ENCODE measurements around the gene ZNF576. TPM values are rescaled to one million over a fixed set of nuclear protein-coding genes. Genes with fewer than 3 reads are reported as not detected.
"Not testable (repeated sequence)": the region's sequence is repeated elsewhere in the genome, so short reads cannot be mapped to it uniquely, and the experiment has no call there.

The ZNF576 gene, protein sequence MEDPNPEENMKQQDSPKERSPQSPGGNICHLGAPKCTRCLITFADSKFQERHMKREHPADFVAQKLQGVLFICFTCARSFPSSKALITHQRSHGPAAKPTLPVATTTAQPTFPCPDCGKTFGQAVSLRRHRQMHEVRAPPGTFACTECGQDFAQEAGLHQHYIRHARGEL
- 3.9 TPM for total RNA-seq

- Histone ChIP-seq H3K9me3 (ENCODE audit: low read depth, low read length) (no peaks in the 10 kb centered on the region), H3K4me3 (ENCODE audit: low read length) (peak within 1 kb of the TSS; percentile 89), H3K4me1 (ENCODE audit: insufficient read depth, low read length) (peaks cover 43% of the 10 kb centered on the region)
These were observed at the start of gene ZNF576, which contains the start of gene IRGQ for GRCh38 chr19:43595999-43596841. TSS of gene ZNF576 (plus strand) at chr19:43596595. CDS start at chr19:43597109, 514 bp downstream. TSS of gene IRGQ (minus strand) at chr19:43596134. CDS start at chr19:43595338, 796 bp downstream.

DNA sequence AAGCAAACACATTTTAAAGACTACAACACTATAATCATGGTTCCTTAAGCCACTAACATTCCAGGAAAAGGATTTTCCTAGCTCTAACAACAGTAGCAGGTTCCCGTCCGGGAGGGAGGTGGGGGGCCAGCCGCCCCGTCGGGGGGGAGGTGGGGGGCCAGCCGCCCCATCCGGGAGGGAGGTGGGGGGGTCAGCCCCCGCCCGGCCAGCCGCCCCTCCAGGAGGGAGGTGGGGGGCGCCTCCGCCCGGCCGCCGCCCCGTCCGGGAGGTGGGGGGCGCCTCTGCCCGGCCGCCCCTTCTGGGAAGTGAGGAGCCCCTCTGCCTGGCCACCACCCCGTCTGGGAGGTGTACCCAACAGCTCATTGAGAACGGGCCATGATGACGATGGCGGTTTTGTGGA lies 48.5 kb upstream of the ZNF576 start:
- not testable (repeated sequence) for H3K9me3 ChIP-seq (ENCODE audit: low read depth, low read length); H3K4me1 ChIP-seq (ENCODE audit: insufficient read depth, low read length); H3K27me3 ChIP-seq (ENCODE audit: insufficient read depth, low read length)

More at GRCh38 chr19:43595999-43596841, at the start of gene ZNF576, which contains the start of gene IRGQ:
- H3K27me3 ChIP-seq (ENCODE audit: insufficient read depth, low read length) = no peaks in the 10 kb centered on the region

GRCh38 chr19:43548706-43549105 lies 47.7 kb upstream of the ZNF576 start:
- Histone ChIP-seq H3K27me3 (ENCODE audit: insufficient read depth, low read length) (no peaks in the 10 kb centered on the region), H3K4me3 (ENCODE audit: low read length) (no peak overlapping the region)

More for the DNA sequence above, 48.5 kb upstream of the ZNF576 start:
- not testable (repeated sequence) for H3K4me3 ChIP-seq (ENCODE audit: low read length)

DNA sequence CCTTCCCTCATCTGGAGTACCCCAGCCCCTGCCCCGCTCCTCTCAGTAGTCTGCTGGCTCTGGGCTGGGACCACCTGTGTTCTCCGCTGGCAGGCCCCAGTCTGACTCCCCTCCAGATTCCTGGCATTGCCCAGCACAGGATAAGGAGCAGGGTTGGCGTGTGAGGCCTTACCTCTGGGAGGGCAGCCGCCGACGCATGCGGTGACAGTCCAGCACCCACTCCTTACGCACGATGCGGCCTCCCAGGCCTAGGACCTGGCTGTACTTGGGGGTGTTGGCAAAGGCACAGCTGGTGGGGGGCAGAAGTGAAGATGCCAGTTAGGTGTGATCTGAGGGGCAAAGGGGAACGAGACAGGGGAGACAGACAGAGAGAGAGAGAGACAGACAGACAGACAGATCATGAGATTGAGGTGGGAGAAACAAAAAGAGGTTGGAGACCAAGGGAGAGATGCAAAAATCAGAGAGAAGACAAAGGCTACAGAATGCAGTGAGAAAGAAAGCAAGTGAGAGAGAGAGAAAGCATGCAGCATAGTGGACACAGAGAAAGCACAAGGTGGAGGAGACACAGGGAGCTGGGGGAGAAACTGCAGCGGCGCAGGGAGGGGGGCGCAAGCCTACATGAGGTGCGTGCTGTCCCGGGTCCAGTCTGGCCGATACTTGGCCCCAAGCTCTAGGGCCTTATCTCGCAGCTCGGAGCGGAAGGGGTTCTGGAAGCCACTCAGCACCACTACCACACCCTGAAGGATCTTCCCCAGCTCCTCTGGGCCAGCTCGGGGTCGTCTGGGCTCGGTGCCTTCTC lies 44.8 kb upstream of the ZNF576 start:
- H3K27me3 ChIP-seq (ENCODE audit: insufficient read depth, low read length) = no peaks in the 10 kb centered on the region
- no peak overlapping the region for H3K4me3 ChIP-seq (ENCODE audit: low read length)
- H3K4me1 ChIP-seq (ENCODE audit: insufficient read depth, low read length) = peaks cover 4% of the 10 kb centered on the region
- no peaks in the 10 kb centered on the region for H3K9me3 ChIP-seq (ENCODE audit: low read depth, low read length)

More at GRCh38 chr19:43548706-43549105, 47.7 kb upstream of the ZNF576 start:
- Histone ChIP-seq H3K9me3 (ENCODE audit: low read depth, low read length) (no peaks in the 10 kb centered on the region), H3K4me1 (ENCODE audit: insufficient read depth, low read length) (no peaks in the 10 kb centered on the region)

DNA sequence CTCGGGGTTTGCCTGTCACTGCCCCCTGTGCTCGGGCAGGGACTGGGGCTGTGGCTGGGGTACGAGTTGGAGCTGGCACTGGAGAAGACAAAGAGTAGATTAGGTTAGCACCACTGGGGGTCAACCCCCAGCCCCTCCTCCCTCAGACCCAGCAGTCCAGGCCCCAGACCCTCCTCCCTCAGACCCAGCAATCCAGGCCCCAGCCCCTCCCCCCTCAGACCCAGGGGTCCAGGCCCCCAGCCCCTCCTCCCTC lies 44.3 kb upstream of the ZNF576 start:
- Histone ChIP-seq H3K27me3 (ENCODE audit: insufficient read depth, low read length) (no peaks in the 10 kb centered on the region), H3K4me1 (ENCODE audit: insufficient read depth, low read length) (peaks cover 4% of the 10 kb centered on the region), H3K9me3 (ENCODE audit: low read depth, low read length) (no peaks in the 10 kb centered on the region), H3K4me3 (ENCODE audit: low read length) (no peak overlapping the region)

DNA sequence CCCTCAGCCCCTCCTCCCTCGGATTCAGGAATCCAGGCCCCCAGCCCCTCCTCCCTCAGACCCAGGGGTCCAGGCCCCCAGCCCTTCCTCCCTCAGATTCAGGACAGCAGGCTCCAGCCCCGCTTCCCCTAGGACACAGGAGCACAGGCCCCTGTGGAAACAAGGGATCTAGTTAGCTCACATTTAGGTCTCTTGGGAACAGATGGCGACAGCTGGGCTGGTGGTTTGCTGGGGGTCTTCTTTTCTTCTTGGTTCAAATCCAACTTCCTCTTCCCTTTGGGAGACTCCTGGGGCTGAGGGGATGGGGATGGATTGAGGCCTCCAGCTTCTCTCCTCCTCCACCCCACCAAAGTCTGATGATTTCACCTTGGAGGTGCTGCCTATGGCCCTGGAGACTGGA lies 43.8 kb upstream of the ZNF576 start:
- peaks cover 4% of the 10 kb centered on the region for H3K4me1 ChIP-seq (ENCODE audit: insufficient read depth, low read length)
- no peaks in the 10 kb centered on the region for H3K9me3 ChIP-seq (ENCODE audit: low read depth, low read length)
- H3K4me3 ChIP-seq (ENCODE audit: low read length) = no peak overlapping the region
- H3K27me3 ChIP-seq (ENCODE audit: insufficient read depth, low read length) = no peaks in the 10 kb centered on the region

DNA sequence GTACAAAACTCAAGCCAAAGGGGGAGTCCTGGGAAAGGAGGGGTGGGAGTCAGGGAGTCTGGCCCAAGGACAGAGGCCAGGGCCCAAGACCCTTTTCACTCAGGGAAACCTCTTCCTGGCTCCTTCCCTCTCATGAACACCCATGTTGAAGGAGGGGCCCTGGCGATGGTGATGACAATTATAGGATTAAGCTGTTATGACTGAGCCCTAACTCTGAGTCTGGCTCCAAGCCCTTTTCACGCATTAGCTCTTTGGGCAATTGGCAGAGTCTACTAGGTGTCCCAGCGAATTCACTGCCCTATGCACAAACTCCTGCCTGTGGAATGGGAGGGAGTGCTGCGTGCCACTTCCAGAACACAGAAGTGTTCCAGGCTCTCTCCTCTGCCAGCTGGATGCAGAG lies 42.7 kb upstream of the ZNF576 start:
- no peaks in the 10 kb centered on the region for H3K27me3 ChIP-seq (ENCODE audit: insufficient read depth, low read length)
- no peaks in the 10 kb centered on the region for H3K9me3 ChIP-seq (ENCODE audit: low read depth, low read length)
- peaks cover 4% of the 10 kb centered on the region for H3K4me1 ChIP-seq (ENCODE audit: insufficient read depth, low read length)
- H3K4me3 ChIP-seq (ENCODE audit: low read length) = no peak overlapping the region

DNA sequence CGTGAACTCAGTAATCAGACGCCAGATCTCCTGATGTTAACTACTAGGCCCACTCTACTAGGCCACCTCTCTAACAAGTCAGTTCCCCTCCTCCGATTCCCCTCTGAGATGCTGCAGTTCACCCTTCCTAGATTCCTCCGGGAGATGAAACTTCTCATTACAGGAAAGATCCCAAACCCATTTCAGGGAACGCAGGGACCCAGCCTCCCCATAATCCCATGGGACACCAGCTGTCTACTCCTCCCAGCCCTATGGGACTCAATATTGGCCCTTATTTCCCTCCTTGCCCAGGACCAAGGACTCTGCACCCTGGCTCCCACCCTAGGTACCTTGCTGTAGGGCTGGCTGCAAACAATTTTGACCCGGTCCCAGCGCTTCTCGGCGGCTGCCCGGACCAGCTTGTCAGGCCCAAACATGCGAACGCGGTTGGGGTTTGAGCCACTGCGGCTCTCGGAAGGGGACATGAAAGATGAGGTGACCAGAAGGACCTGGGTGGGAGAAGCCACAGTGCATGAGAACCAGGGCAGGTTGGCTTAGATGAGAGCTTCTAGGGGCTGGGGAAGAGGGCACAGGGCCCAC lies 42.0 kb upstream of the ZNF576 start:
- no peak overlapping the region for H3K4me3 ChIP-seq (ENCODE audit: low read length)
- H3K27me3 ChIP-seq (ENCODE audit: insufficient read depth, low read length) = no peaks in the 10 kb centered on the region
- H3K4me1 ChIP-seq (ENCODE audit: insufficient read depth, low read length) = peaks cover 4% of the 10 kb centered on the region
- no peaks in the 10 kb centered on the region for H3K9me3 ChIP-seq (ENCODE audit: low read depth, low read length)

- Histone ChIP-seq H3K4me3 (ENCODE audit: low read length) (no peak overlapping the region), H3K27me3 (ENCODE audit: insufficient read depth, low read length) (no peaks in the 10 kb centered on the region), H3K9me3 (ENCODE audit: low read depth, low read length) (no peaks in the 10 kb centered on the region), H3K4me1 (ENCODE audit: insufficient read depth, low read length) (peaks cover 6% of the 10 kb centered on the region)
These were observed 41.1 kb upstream of the ZNF576 start for GRCh38 chr19:43555185-43555770.

DNA sequence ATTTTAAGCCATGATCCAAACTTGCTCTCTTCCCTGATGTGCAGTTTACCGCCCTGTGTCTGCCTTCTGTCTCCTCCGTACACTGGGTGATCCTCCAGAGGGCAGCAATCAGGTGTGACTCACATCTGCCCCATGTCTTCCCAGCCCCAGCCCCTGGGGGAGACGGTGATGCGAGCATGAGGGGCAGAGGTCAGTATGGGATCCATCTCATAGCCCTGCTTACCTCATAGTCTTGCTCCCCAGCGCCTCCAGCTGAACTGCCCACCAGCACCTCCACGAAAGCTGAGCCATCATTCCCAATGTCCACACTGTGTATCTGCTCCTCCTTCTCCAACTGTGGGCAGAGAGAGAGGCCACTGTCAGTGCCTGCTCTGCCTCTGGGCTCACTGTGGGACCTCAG lies 35.7 kb upstream of the ZNF576 start:
- no peaks in the 10 kb centered on the region for H3K9me3 ChIP-seq (ENCODE audit: low read depth, low read length)
- peaks cover 48% of the 10 kb centered on the region for H3K4me1 ChIP-seq (ENCODE audit: insufficient read depth, low read length)
- H3K4me3 ChIP-seq (ENCODE audit: low read length) = no peak overlapping the region
- H3K27me3 ChIP-seq (ENCODE audit: insufficient read depth, low read length) = no peaks in the 10 kb centered on the region

DNA sequence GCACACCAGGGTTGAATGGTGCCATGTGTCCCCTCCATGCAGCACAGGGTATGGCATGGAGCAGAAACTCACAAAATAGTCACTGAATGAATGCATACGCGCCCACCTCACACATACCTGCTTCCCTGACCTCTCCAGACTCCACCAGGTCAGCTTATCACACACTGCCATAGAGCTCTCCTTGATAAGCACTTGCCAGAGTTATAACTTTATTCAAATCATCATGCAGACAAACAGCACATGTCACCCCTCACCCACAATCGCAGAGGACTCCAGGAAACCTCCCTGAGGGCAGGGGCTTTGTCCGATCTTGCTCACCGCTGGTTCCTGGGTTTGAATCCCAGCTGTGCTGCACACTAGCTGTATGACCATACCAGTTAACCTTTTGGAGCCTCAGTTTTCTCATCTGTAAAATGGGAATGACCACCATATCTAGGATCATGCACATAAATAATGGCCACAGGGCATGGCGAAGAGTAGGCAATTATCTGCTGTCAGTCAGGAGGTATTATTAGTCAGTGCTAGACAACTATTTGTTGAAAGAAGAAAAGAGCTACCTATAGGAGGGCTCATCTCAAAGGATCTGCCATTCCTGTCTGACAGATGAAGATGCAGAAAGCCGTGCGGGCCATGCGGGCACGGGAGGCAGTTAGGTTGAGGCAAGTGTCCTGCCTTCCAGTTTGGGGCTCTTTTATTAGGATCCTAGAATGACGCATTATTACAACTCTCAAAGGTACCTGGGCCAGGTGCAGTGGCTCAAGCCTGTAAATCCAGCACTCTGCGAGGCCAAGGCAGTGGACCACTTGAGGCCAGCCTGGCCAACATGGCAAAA lies 35.0 kb upstream of the ZNF576 start:
- no peak overlapping the region for H3K4me3 ChIP-seq (ENCODE audit: low read length)
- H3K4me1 ChIP-seq (ENCODE audit: insufficient read depth, low read length) = peaks cover 48% of the 10 kb centered on the region
- no peaks in the 10 kb centered on the region for H3K9me3 ChIP-seq (ENCODE audit: low read depth, low read length)
- no peaks in the 10 kb centered on the region for H3K27me3 ChIP-seq (ENCODE audit: insufficient read depth, low read length)

GRCh38 chr19:43562226-43562697 lies 34.1 kb upstream of the ZNF576 start:
- H3K27me3 ChIP-seq (ENCODE audit: insufficient read depth, low read length) = no peaks in the 10 kb centered on the region
- no peaks in the 10 kb centered on the region for H3K9me3 ChIP-seq (ENCODE audit: low read depth, low read length)
- H3K4me3 ChIP-seq (ENCODE audit: low read length) = no peak overlapping the region
- H3K4me1 ChIP-seq (ENCODE audit: insufficient read depth, low read length) = peaks cover 48% of the 10 kb centered on the region

GRCh38 chr19:43562698-43563241 lies 33.6 kb upstream of the ZNF576 start:
- no peak overlapping the region for H3K4me3 ChIP-seq (ENCODE audit: low read length)
- peaks cover 48% of the 10 kb centered on the region for H3K4me1 ChIP-seq (ENCODE audit: insufficient read depth, low read length)
- no peaks in the 10 kb centered on the region for H3K9me3 ChIP-seq (ENCODE audit: low read depth, low read length)
- H3K27me3 ChIP-seq (ENCODE audit: insufficient read depth, low read length) = no peaks in the 10 kb centered on the region
